ENCODE results near the gene PPP1R14D. TPM values are rescaled to one million over a fixed set of nuclear protein-coding genes. Genes with fewer than 3 reads are reported as not detected.

Gene PPP1R14D
- total RNA-seq, 1 donor from 2014 or later = not detected

DNA sequence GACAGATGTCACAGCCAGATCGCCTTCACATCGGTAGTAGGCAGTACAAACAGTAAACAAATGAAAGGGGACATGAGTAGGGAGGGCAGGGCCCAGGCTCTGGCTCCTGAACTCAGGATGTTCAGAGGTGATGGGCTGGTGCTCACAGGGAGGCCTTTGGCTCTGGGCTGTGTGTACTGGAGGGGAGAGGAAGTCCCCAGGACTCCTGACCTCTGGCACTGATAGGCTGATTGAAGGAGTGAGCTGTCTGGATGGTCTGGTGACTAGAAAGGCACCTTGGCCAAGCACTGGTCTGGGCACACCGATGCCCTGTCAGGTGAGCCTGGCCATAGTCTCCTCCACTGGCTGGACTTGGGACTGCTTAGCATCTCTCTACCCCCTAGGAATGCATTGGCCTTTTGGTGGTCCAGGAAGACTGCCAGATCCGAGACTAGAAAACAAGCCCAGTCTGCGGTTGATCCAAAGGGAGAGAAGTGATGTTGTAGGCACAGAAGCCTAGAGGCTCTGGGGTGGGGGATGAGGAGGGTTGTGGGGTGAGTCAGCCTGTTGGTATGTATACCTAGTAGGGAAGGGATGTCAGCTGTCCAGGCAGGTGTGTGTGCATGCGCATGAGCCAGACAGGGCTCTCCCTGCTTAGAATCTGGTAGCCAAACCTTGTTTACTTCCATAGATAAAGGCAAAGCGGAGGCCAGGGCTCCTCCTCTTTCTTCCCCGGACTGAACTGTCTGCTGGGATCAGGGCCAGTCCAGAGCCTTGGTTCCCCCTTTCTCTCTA lies 17.2 kb upstream of the PPP1R14D start:
- H3K4me1 Mint-ChIP-seq (ENCODE audit: low read depth) = peaks cover 33% of the 10 kb centered on the region
- no peak for DNase-seq (ENCODE audit: low spot score)

GRCh38 chr15:40845036-40845435 lies 16.5 kb upstream of the PPP1R14D start:
- no peak for DNase-seq (ENCODE audit: low spot score)
- Mint-ChIP-seq H3K27me3 (ENCODE audit: insufficient read depth) (peaks cover 15% of the 10 kb centered on the region), H3K36me3 (ENCODE audit: low read depth) (peaks cover 3% of the 10 kb centered on the region), H3K9me3 (no peaks in the 10 kb centered on the region), H3K27ac (peak overlapping the region; percentile 75), H3K4me3 (peak overlapping the region; percentile 87), H3K4me1 (ENCODE audit: low read depth) (peaks cover 33% of the 10 kb centered on the region)
- intact Hi-C loops (cut with micrococcal nuclease) = no loop called here

More for the DNA sequence above, 17.2 kb upstream of the PPP1R14D start:
- peaks cover 14% of the 10 kb centered on the region for H3K27me3 Mint-ChIP-seq (ENCODE audit: insufficient read depth)
- intact Hi-C loops (cut with micrococcal nuclease) = no loop called here
- H3K4me3 Mint-ChIP-seq = peak overlapping the region; percentile 69
- H3K27ac Mint-ChIP-seq = no peak overlapping the region
- H3K9me3 Mint-ChIP-seq = no peaks in the 10 kb centered on the region
- peaks cover 3% of the 10 kb centered on the region for H3K36me3 Mint-ChIP-seq (ENCODE audit: low read depth)

GRCh38 chr15:40844696-40845030 lies 16.2 kb upstream of the PPP1R14D start:
- intact Hi-C loops (cut with micrococcal nuclease) = loop anchor here (1.0 to 5.0 kb wide), 3 partner anchors 37 to 438 kb away; partner anchors contain the start of genes DNAJC17, VPS18 and ZFYVE19

GRCh38 chr15:40843885-40844695 lies 15.6 kb upstream of the PPP1R14D start, which contains the start of gene SPINT1:
SPINT1 (plus strand) TSS chr15:40844048; CDS start chr15:40844555, 507 bp downstream.
- H3K9me3 Mint-ChIP-seq = no peaks in the 10 kb centered on the region
- intact Hi-C loops (cut with micrococcal nuclease) = loop anchor here (1.0 to 5.0 kb wide), 3 partner anchors 37 to 438 kb away; partner anchors contain the start of genes DNAJC17, VPS18 and ZFYVE19
- peak within 1 kb of the TSS; percentile 87 for H3K4me3 Mint-ChIP-seq
- peak; percentile 27 for DNase-seq (ENCODE audit: low spot score)
- H3K27me3 Mint-ChIP-seq (ENCODE audit: insufficient read depth) = peaks cover 15% of the 10 kb centered on the region
- H3K36me3 Mint-ChIP-seq (ENCODE audit: low read depth) = peaks cover 3% of the 10 kb centered on the region
- H3K4me1 Mint-ChIP-seq (ENCODE audit: low read depth) = peaks cover 33% of the 10 kb centered on the region
- peak within 1 kb of the TSS; percentile 75 for H3K27ac Mint-ChIP-seq

More at GRCh38 chr15:40844696-40845030, 16.2 kb upstream of the PPP1R14D start:
- Mint-ChIP-seq H3K36me3 (ENCODE audit: low read depth) (peaks cover 3% of the 10 kb centered on the region), H3K9me3 (no peaks in the 10 kb centered on the region), H3K27ac (peak overlapping the region; percentile 75), H3K27me3 (ENCODE audit: insufficient read depth) (peaks cover 15% of the 10 kb centered on the region), H3K4me1 (ENCODE audit: low read depth) (peaks cover 33% of the 10 kb centered on the region), H3K4me3 (peak overlapping the region; percentile 87)
- DNase-seq (ENCODE audit: low spot score) = peak; percentile 13

DNA sequence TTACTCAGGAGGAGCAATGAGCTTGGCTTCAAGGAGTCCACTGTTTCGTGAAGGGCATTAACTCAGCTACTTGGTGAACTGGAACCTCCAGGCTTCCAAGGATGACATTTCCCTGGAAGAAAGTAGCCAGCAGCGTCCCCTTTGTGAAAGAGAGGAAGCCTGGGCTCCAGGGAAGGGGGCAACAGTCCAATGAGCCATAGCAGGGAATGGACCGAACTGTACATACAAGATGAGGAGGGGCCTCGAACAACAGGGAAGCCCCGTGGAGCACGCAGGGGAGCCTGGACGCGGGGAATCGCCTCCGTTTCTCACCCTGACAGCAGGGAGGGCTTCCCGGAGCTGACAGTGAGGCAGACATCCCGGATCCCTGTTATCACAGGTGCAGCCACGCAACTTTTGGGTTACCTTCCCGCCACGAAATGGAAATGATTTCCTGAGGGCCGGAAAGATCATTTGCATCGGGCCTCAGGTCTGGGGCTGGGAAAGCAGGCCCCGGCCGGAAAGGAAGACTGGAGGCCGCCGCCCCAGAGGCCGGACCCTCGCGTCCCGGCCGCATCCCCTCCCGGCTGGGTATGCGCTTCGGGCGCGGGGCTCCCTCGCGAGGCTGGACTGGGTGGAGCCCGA lies 14.9 kb upstream of the PPP1R14D start:
- Mint-ChIP-seq H3K4me3 (peak overlapping the region; percentile 78), H3K4me1 (ENCODE audit: low read depth) (peaks cover 33% of the 10 kb centered on the region), H3K9me3 (no peaks in the 10 kb centered on the region), H3K27ac (no peak overlapping the region), H3K27me3 (ENCODE audit: insufficient read depth) (peaks cover 15% of the 10 kb centered on the region), H3K36me3 (ENCODE audit: low read depth) (peaks cover 3% of the 10 kb centered on the region)
- DNase-seq (ENCODE audit: low spot score) = no peak
- intact Hi-C loops (cut with micrococcal nuclease) = loop anchor here (5.0 kb wide), 2 partner anchors 49 to 439 kb away; partner anchors contain the start of gene VPS18

- peaks cover 21% of the 10 kb centered on the region for H3K4me1 Mint-ChIP-seq (ENCODE audit: low read depth)
- H3K27me3 Mint-ChIP-seq (ENCODE audit: insufficient read depth) = peaks cover 15% of the 10 kb centered on the region
- H3K9me3 Mint-ChIP-seq = no peaks in the 10 kb centered on the region
- DNase-seq (ENCODE audit: low spot score) = no peak
- H3K27ac Mint-ChIP-seq = no peak overlapping the region
- H3K4me3 Mint-ChIP-seq = no peak overlapping the region
- intact Hi-C loops (cut with micrococcal nuclease) = loop anchor here (5.0 kb wide), 2 partner anchors 51 to 441 kb away; partner anchors contain the start of gene VPS18
- peaks cover 3% of the 10 kb centered on the region for H3K36me3 Mint-ChIP-seq (ENCODE audit: low read depth)
Observed at GRCh38 chr15:40841741-40842140, 13.2 kb upstream of the PPP1R14D start.

DNA sequence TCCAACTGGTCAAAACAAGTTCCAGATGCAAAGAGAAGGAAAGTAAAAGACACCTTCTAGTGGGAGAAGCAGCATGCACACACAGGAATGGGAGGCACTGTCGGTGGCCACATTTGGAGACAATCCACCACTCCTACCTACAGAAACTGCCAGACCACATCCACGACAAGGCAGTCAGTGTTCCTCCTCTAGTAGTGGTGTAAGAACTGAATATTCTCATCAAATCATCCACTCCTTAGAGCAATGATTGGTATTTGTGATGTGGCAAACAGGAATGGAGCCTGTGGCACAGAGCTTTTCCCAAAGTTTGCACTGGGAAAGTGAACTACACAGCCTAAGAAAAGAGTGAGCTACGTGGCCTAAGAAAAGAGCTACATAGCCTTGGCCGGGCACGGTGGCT lies 10.2 kb upstream of the PPP1R14D start:
- H3K27ac Mint-ChIP-seq = no peak overlapping the region
- no peaks in the 10 kb centered on the region for H3K36me3 Mint-ChIP-seq (ENCODE audit: low read depth)
- peaks cover 12% of the 10 kb centered on the region for H3K27me3 Mint-ChIP-seq (ENCODE audit: insufficient read depth)
- no peak overlapping the region for H3K4me3 Mint-ChIP-seq
- DNase-seq (ENCODE audit: low spot score) = no peak
- no peaks in the 10 kb centered on the region for H3K4me1 Mint-ChIP-seq (ENCODE audit: low read depth)
- H3K9me3 Mint-ChIP-seq = no peaks in the 10 kb centered on the region
- intact Hi-C loops (cut with micrococcal nuclease) = no loop called here

DNA sequence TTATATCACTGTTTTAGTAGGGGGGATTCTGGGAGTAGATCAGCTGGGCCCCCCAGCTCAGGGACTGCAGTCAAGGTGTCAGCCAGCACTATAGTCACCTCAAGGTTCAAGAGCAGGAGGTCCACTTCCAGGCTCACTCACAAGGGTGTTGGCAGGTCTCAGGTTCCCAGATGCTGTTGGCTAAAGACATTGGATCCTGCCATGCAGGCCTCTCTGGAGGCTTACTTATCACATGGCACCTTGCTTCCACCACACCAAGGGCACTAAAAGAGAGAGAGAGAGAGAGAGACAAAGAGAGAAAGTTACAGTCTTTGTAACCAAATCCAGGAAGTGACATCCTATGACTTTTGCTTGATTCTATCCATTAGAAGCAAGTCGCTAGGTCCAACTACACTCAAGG lies 7.5 kb upstream of the PPP1R14D start:
- Mint-ChIP-seq H3K9me3 (no peaks in the 10 kb centered on the region), H3K4me3 (no peak overlapping the region), H3K36me3 (ENCODE audit: low read depth) (no peaks in the 10 kb centered on the region), H3K27me3 (ENCODE audit: insufficient read depth) (peaks cover 2% of the 10 kb centered on the region), H3K27ac (no peak overlapping the region), H3K4me1 (ENCODE audit: low read depth) (no peaks in the 10 kb centered on the region)
- intact Hi-C loops (cut with micrococcal nuclease) = no loop called here
- no peak for DNase-seq (ENCODE audit: low spot score)

GRCh38 chr15:40832903-40833302 lies 4.4 kb upstream of the PPP1R14D start:
- no peaks in the 10 kb centered on the region for H3K36me3 Mint-ChIP-seq (ENCODE audit: low read depth)
- peaks cover 2% of the 10 kb centered on the region for H3K27me3 Mint-ChIP-seq (ENCODE audit: insufficient read depth)
- H3K4me1 Mint-ChIP-seq (ENCODE audit: low read depth) = no peaks in the 10 kb centered on the region
- H3K27ac Mint-ChIP-seq = no peak overlapping the region
- no peak overlapping the region for H3K4me3 Mint-ChIP-seq
- no peak for DNase-seq (ENCODE audit: low spot score)
- intact Hi-C loops (cut with micrococcal nuclease) = no loop called here
- H3K9me3 Mint-ChIP-seq = no peaks in the 10 kb centered on the region

- no peaks in the 10 kb centered on the region for H3K4me1 Mint-ChIP-seq (ENCODE audit: low read depth)
- H3K9me3 Mint-ChIP-seq = no peaks in the 10 kb centered on the region
- H3K27me3 Mint-ChIP-seq (ENCODE audit: insufficient read depth) = peaks cover 5% of the 10 kb centered on the region
- DNase-seq (ENCODE audit: low spot score) = no peak
- H3K27ac Mint-ChIP-seq = no peak overlapping the region
- no peaks in the 10 kb centered on the region for H3K36me3 Mint-ChIP-seq (ENCODE audit: low read depth)
- intact Hi-C loops (cut with micrococcal nuclease) = no loop called here
- no peak overlapping the region for H3K4me3 Mint-ChIP-seq
Observed at GRCh38 chr15:40831861-40832260, 3.4 kb upstream of the PPP1R14D start.

- H3K36me3 Mint-ChIP-seq (ENCODE audit: low read depth) = no peaks in the 10 kb centered on the region
- H3K4me3 Mint-ChIP-seq = no peak overlapping the region
- intact Hi-C loops (cut with micrococcal nuclease) = no loop called here
- no peaks in the 10 kb centered on the region for H3K9me3 Mint-ChIP-seq
- no peak overlapping the region for H3K27ac Mint-ChIP-seq
- H3K27me3 Mint-ChIP-seq (ENCODE audit: insufficient read depth) = peaks cover 5% of the 10 kb centered on the region
- no peaks in the 10 kb centered on the region for H3K4me1 Mint-ChIP-seq (ENCODE audit: low read depth)
- no peak for DNase-seq (ENCODE audit: low spot score)
Observed at GRCh38 chr15:40830884-40831283, 2.4 kb upstream of the PPP1R14D start.

GRCh38 chr15:40829115-40829514 lies 607 bp upstream of the PPP1R14D start:
- no peaks in the 10 kb centered on the region for H3K9me3 Mint-ChIP-seq
- H3K27me3 Mint-ChIP-seq (ENCODE audit: insufficient read depth) = peaks cover 5% of the 10 kb centered on the region
- H3K36me3 Mint-ChIP-seq (ENCODE audit: low read depth) = no peaks in the 10 kb centered on the region
- intact Hi-C loops (cut with micrococcal nuclease) = no loop called here
- H3K4me1 Mint-ChIP-seq (ENCODE audit: low read depth) = peaks cover under 1% of the 10 kb centered on the region
- H3K4me3 Mint-ChIP-seq = no peak overlapping the region
- no peak for DNase-seq (ENCODE audit: low spot score)
- no peak overlapping the region for H3K27ac Mint-ChIP-seq

Data from activated T-helper 1 cell treated with anti-CD3 and anti-CD28 coated beads, Interleukin-12 subunit alpha, Interleukin-12 subunit beta, Interleukin-2, Interleukin-4 antibody, amounts not matched to agents 30 ng/mL and 10 ng/mL and 1 ng/mL, durations not matched to agents 14 hours and 24 hours and 36 hours (primary cell).